ENCODE results near the gene C1orf35. TPM values are rescaled to one million over a fixed set of nuclear protein-coding genes. Genes with fewer than 3 reads are reported as not detected.

Gene C1orf35
- total and polyA plus RNA-seq, 2 of the 8 experiments (the other 6 are each of a cell fraction or from before 2014, with no cell fraction given) = 18.6 to 19.9 TPM

DNA sequence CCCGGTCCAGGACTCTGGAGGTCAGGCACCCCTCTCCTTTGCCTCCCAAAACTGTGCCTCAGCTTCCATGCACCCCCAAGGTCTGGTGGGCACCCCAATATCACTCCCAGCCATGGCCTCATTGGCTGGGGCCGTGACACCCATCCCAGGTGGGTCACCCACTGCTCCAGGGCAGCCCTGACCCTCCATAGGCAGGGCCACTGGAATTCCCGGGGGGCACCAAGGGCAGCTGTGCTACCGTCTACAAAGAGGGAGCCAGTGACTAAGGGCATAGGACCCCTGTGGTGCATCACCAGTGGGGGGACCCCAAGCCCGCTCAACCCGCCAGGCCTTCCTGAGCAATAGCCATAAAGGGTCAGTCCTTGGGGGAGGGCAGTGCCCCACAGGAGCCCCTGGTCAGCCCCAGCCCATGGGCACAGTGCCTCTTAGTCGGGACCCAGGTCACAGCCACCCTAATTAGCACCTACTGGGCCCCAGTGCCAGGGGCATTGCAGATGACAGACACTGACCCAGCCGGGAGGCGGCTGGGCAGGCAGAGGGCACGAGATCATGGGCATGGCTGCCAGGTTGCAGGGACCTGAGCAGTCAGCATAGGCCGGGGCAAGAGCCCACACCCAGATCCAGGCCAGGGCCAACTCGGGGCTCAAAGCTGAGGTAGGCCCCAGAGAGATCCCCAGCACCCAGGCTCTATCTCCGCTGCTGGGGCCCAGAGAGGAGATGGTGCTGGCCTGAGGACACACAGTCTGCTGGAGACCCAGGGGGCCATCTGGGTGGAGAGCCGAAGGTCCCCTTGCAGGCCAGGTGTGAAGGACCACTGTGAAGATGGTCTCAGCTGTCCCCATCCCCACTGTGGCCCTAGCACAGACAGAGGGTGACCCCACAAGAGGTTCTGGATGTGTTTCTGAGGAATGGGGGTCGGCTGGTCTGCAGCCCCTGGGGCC is 39.6 kb downstream of the C1orf35 start:
- Histone ChIP-seq H3K14ac (ENCODE audit: insufficient read length) (no peak overlapping the region), H3K4ac (replicated peaks; ENCODE audit: insufficient read length, low read depth, low read length) (no peak overlapping the region), H3K23me2 (ENCODE audit: low read depth, low read length) (peaks cover 8% of the 10 kb centered on the region; the same call in 1 of the 2 replicates), H3K4me2 (ENCODE audit: insufficient read depth in 1 of 2, low read depth in 2 of 2, low read length in 2 of 2) (no peak overlapping the region), H3K79me2 (ENCODE audit: control insufficient read depth in 1 of 2, insufficient read depth in 2 of 2, low read length in 2 of 2) (no peaks in the 10 kb centered on the region), H3K23ac (ENCODE audit: insufficient read length) (no peak overlapping the region), H3K27me3 (replicated peaks in 1 of 4; ENCODE audit: control insufficient read depth in 3 of 4, extremely low read depth in 1 of 4, insufficient read depth in 3 of 4, low read length in 3 of 4) (peaks cover 28 to 76% (median 69%) of the 10 kb centered on the region in 4 experiments), H2AFZ (ENCODE audit: low read length) (no peak overlapping the region), H3K4me1 (replicated peaks in 1 of 4; ENCODE audit: control insufficient read depth in 3 of 4, insufficient read depth in 4 of 4, low read length in 3 of 4) (peaks cover 0 to 7% (median 2%) of the 10 kb centered on the region in 4 experiments; a peak in 3 of 7 replicates), H2BK5ac (ENCODE audit: low read depth, low read length) (no peak overlapping the region), H3K27ac (ENCODE audit: low read depth, low read length) (no peak overlapping the region), H4K5ac (ENCODE audit: insufficient read length, low read depth, low read length) (no peak overlapping the region), H4K20me1 (replicated peaks in 1 of 2; ENCODE audit: control insufficient read depth in 1 of 2, insufficient read depth in 2 of 2, low read length in 2 of 2) (peaks cover 0 to 3% of the 10 kb centered on the region in 2 experiments), H4K91ac (replicated peaks; ENCODE audit: insufficient read length, low read length) (no peak overlapping the region), H3K4me3 (ENCODE audit: extremely low read depth in 1 of 4, insufficient read depth in 2 of 4, low read depth in 3 of 4, low read length in 4 of 4) (no peak overlapping the region), H4K8ac (ENCODE audit: extremely low read depth, insufficient read depth, low read length) (no peak overlapping the region), H2BK15ac (ENCODE audit: low read length) (no peak overlapping the region), H3K56ac (replicated peaks; ENCODE audit: insufficient read length, low read depth, low read length) (no peak overlapping the region), H3K79me1 (ENCODE audit: low read depth, low read length) (no peaks in the 10 kb centered on the region), H3K18ac (ENCODE audit: extremely low read depth, low read length) (no peak overlapping the region), H3K9ac (replicated peaks in 1 of 4; ENCODE audit: extremely low read depth in 1 of 4, low read depth in 3 of 4, low read length in 3 of 4) (no peak overlapping the region), H2BK12ac (ENCODE audit: low read depth, low read length) (no peak overlapping the region), H3K9me3 (ENCODE audit: insufficient read depth in 2 of 2, low read depth in 1 of 2, low read length in 1 of 2) (no peaks in the 10 kb centered on the region), H2BK20ac (ENCODE audit: low read length) (no peak overlapping the region), H2BK120ac (replicated peaks; ENCODE audit: low read depth, low read length) (no peak overlapping the region), H3K36me3 (ENCODE audit: control insufficient read depth in 2 of 4, insufficient read depth in 4 of 4, low read length in 3 of 4) (no peaks in the 10 kb centered on the region), H2AK5ac (ENCODE audit: low read depth, low read length) (no peak overlapping the region)
- WGBS, 2 experiments (ENCODE audit: extremely low coverage in 1 of 2, insufficient coverage in 1 of 2, insufficient read length in 1 of 2, insufficient replicate concordance in 2 of 2, low coverage in 1 of 2, low lambda C conversion rate in 2 of 2, missing lambda C conversion rate in 1 of 2) = 81% methylated on average over 14 of the region's 15 CpGs; no CpG with 5 or more reads in 1 of the 2 experiments
- POLR2A ChIA-PET (ENCODE audit: partially characterized antibody) = no interaction called here
- CTCF ChIA-PET (ENCODE audit: partially characterized antibody) = interaction anchor here (0.6 to 14.1 kb wide), 4 partner anchors 17 to 408 kb away, joined by 3 to 197 read pairs (median 3); partner anchors contain the start of gene WNT3A
- DNase-seq (ENCODE audit: low read depth in 1 of 2, low spot score in 2 of 2) = no peak
- no peak for FAIRE-seq
- no peak for TF ChIP-seq PHF8 (conservative IDR thresholded peaks at IDR 0.05; ENCODE audit: low read depth, low read length)
- TF ChIP-seq SIRT6 (IDR thresholded peaks at IDR 0.05; ENCODE audit: low read length) = no peak
- no peak for TF ChIP-seq SRF (IDR thresholded peaks at IDR 0.05; ENCODE audit: low read depth, low read length)
- no peak for TF ChIP-seq GTF2F1 (IDR thresholded peaks at IDR 0.05; ENCODE audit: borderline replicate concordance, low read depth, low read length)
- no peak for TF ChIP-seq BCL11A (IDR thresholded peaks at IDR 0.05; ENCODE audit: low read depth in 2 of 2, low read length in 2 of 2)
- no peak for TF ChIP-seq TAF1 (IDR thresholded peaks at IDR 0.05; ENCODE audit: low read depth, low read length)
- no peak for TF ChIP-seq ASH2L (IDR thresholded peaks at IDR 0.05; ENCODE audit: low read length)
- TF ChIP-seq TCF12 (IDR thresholded peaks at IDR 0.05; ENCODE audit: low read depth, low read length) = no peak
- TF ChIP-seq POU5F1 (IDR thresholded peaks at IDR 0.05; ENCODE audit: low read depth, low read length) = no peak
- no peak for TF ChIP-seq CREB1 (IDR thresholded peaks at IDR 0.05)
- no peak for TF ChIP-seq SUZ12 (IDR thresholded peaks at IDR 0.05; ENCODE audit: low read length)
- TF ChIP-seq SIX5 (IDR thresholded peaks at IDR 0.05; ENCODE audit: low read depth, low read length) = no peak
- TF ChIP-seq RAD21 (IDR thresholded peaks at IDR 0.05 in 1 of 2, conservative IDR thresholded peaks at IDR 0.05 in 1 of 2; ENCODE audit: low read depth in 2 of 2, low read length in 2 of 2) = no peak
